HG03571 (cell line): ENCODE measurements around the gene S100A6.
"Not testable (repeated sequence)": the region's sequence is repeated elsewhere in the genome, so short reads cannot be mapped to it uniquely, and the experiment has no call there.

Experiments used
- ATAC-seq: cut with Tn5 transposase; IDR thresholded peaks from one replicate; pipeline ENCODE4 v1.9.1; 2021; ENCODE audit not compliant: unreplicated experiment

S100A6 gene

DNA sequence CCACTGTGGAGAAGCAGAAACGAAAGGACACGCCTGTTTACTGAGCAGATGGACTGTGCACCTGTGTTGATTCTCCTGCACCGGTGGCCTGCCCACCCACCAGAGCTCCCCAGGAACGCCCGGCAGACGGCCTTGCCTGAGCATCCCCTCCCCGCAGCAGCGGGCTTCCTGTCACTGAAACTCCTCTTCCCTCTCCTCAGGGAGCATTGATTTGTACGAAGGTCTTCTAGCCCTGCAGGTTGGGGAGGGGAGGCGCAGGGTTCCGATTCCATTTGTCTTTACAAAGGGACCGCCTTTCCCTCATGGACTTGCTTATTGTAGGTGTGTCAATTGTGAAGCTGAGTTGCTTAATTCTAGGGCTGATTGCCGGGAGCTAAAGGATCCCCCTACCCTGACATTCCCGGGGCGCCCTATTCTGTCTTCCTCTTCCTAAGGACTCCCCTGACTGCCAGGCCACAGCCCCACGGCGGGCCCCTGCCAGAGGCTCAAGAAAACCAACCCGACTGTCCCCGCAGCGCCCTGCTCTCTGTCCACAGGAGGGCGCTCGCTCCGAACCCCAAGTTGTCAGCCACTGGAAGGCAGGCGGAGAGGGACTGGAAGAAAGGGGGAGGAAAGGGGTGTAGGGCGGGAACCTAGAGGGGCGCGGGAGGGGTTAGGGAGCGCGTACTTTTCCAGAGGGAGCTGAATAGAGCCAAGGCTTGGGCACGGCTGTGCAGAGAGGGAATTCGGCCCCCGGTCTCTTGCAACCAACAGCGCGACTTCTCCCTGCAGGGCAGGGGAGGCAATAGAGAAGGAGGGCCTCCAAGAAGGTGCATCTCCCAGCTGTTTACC lies 2.8 kb downstream of the S100A6 start:
- no peak for ATAC-seq

DNA sequence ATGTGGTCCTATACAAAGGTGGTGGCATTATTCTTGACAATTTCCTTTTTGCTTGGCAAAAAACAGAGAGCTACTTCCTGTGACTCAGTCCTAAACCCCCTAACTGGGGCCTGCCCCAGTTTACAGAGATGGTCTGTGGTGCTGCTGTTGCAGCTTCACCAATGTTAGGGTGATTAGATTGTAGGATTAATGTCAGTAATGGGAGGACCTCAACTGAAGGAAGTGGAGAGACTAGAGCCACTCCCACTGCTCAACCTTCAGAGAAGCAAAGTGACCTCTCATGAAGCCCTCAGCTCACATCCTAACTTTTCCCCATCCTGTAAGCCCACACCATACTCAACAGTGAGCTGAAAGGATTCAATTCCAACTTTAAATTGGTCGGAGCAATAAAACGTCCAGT lies 3.6 kb downstream of the S100A6 start:
- no peak for ATAC-seq

- no peak for ATAC-seq
Observed at GRCh38 chr1:153531638-153532037, 4.2 kb downstream of the S100A6 start.

- ATAC-seq = no peak
Observed at GRCh38 chr1:153527683-153528040, 8.1 kb downstream of the S100A6 start.

- no peak for ATAC-seq
Observed at GRCh38 chr1:153527023-153527682, 8.6 kb downstream of the S100A6 start.

DNA sequence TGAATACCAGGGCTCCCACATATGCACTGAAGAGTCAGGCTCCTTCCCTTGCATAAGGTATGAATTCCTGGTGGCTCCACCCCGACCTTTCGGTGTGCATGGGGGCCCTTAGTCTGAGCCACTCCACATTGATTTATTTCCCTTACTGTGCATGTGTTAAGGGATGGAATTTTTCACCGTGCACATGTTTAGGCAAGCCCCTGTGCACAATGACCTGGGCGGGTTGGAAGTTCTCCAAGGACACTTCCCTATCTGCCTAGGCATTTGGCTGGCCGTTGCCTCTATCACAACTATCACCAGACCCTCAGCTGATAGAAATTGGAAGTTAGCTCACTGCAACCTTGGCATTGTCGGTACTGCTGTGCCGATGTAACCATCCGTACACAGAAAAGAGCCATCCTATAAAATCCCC lies 9.7 kb downstream of the S100A6 start:
- ATAC-seq = no peak

DNA sequence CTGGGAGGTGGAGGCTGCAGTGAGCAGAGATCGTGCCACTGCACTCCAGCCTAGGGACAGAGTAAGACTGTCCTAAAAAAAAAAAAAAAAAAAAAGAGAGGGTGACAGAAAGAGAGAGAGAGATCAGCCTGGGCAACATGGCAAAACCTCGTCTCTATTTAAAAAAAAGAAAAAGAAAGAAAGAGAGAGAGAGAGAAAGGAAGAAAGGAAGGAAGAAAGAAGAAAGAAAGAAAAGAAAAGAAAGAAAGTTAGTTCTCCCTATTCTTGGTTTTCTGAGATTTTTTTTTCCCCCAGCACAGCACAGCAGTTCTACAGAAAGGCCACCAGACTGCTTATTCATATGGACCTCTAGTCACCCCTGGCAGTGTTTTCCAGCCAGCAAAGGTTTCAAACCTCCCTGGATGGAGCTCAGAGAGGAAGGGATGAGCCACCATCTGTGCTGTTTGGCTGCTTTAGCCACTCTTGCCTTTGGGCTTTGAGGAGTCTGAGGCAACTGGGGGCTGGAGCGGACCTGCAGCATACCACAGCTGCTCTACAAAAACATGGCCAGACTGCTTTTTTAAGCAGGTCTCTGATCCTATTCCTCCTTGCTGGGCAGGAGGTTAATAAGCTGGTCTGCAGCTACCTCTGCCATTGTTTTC lies 10.6 kb downstream of the S100A6 start:
- no peak for ATAC-seq

- not testable (repeated sequence) for ATAC-seq
Observed at GRCh38 chr1:153522353-153523048, 13.3 kb downstream of the S100A6 start.

- not testable (repeated sequence) for ATAC-seq
Observed at GRCh38 chr1:153521808-153522207, 14.0 kb downstream of the S100A6 start.

DNA sequence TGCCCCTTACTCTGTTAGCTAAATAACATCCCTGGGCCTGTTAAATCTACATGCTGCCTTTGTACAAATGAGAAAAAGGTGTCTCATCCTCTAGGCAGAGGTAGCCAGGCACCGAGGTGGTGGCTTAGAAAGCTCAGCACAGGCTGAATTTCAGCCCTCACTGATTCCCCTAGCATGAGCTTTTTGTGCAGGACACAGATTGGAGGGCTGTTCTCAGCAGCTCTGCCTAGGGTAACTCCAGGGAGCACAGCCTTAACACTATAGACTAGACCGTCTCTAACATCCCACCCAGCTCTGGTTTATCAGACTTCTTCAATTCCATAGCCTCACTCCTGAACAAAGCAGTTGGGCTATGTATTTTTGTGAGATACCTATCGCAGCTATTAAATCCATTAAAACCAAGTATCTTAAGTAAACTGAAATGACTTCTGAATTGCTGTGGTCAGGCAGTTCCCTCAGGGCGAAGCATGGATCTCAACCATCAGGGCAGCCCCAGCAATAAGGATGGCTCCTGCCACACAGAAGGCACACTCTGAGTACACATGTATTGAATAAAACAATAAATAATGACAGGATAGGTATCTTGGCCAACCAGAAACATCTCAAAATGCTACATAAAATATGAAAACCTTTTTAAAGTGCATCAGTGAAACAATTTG lies 14.8 kb downstream of the S100A6 start:
- no peak for ATAC-seq

- ATAC-seq = not testable (repeated sequence)
Observed at GRCh38 chr1:153520137-153520691, 15.6 kb downstream of the S100A6 start.

DNA sequence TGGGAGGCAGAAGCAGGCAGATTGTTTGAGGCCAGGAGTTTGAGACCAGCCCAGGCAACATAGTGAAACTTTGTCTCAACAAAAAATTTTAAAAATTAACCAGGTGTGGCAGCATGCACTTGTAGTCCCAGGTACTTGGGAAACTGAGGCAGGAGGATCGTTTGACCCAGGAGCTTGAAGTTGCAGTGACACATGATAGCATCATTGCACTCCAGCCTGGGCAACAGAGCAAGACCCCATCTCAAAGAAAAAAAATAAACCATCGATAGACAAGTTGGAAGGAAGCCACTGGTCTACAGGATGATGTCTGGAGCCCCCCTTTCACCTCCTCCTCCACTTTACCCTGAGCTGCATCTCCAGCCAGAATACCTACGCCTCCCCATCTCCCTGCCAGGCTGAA lies 16.5 kb downstream of the S100A6 start:
- no peak for ATAC-seq

DNA sequence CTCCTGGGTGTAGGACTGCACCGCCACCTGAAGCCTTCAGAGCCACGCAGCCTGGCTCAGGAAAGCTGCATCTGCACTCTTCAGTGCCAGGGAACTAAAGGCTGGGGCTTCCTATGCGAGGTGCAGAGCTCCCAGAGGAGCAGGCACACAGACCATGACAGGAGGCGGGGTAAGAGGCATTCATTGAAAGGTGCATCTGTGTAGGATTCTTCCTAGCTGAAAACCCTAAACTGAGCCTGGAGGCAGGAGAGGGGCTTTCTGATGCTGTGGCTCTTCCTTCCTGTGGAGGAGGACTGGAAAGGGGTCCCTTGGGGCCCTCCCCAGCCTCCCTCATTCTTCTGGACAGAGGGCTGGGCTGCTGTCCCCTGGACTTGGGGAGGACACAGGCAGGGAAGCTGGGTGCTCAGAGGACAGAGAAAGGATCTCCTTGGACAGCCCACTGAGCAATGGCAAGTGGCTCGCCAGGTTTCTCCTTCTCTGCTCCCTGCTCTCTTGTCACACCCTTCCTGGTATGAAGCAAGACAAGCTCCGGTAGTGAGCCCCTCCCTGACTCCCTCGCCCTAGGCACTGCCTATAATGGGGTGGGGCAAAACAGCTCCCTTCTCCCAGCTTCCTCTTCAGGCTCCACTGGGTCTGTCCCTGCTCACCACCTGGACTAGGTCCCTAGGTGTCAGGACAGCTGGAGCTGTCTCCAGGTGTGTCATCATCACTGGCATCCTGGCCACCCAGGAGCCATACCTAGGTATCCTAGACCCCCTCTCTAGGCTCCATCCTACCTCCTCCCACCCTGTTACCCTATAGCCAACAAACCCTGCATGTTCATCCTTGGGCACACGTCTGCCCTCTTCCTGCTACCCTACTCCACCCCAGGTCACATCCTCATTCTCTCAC lies 20.0 kb downstream of the S100A6 start:
- no peak for ATAC-seq

GRCh38 chr1:153513666-153514065 lies 22.1 kb downstream of the S100A6 start:
- no peak for ATAC-seq

GRCh38 chr1:153513023-153513422 lies 22.8 kb downstream of the S100A6 start:
- ATAC-seq = no peak

- no peak for ATAC-seq
Observed at GRCh38 chr1:153510984-153511410, 24.8 kb downstream of the S100A6 start.

- ATAC-seq = no peak
Observed at GRCh38 chr1:153509729-153510354, 25.9 kb downstream of the S100A6 start.

- ATAC-seq = no peak
Observed at GRCh38 chr1:153509036-153509435, 26.8 kb downstream of the S100A6 start.

DNA sequence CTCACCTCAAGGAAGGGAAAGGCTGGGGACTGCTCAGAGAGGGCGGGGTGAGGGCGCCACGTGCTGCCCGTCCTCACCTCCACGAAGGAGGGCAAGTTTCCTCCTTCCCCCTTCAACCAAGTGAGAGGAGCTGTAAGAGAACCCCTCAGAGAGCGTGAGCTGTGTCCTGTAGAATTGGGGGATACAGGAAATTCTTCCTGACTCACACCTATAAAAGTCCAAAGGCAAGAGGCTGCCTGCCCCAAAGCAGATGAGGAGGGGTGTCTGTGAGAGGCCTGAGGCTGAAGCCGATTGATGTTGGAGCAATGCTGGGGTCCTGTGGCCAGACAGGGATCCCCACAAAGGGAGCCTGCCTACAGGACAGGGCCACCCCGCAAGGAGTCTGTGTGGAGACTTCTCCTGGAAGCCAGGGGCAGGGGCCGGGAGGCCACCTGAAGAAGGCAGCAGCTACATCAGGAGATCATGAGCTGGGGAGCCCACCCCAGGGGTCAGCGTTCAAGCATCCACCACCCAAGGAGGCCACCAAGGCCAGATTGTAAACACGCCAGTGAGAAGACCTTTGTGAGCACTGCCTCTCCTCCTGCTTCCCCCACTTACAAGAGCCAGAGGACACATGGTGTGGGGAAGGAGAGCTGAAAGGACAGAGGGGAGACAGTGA lies 27.7 kb downstream of the S100A6 start:
- ATAC-seq = no peak
